Head of caudate nucleus (tissue), 42 donors: ENCODE data around the gene MAN1C1.

Experiments
- DNase-seq, 42 donors: peaks; one replicate each; pipeline versions ENCODE4 v3.0.0 to v3.0.0-alpha.2; 2020 to 2021; ENCODE audit warnings: mixed read lengths in 7 of 42
- intact Hi-C: fragments of 100-400 bp; cut with DNase I; formaldehyde crosslinking; loops from one replicate; pipeline ENCODE4 v1.15.0; 2022

MAN1C1 gene

GRCh38 chr1:25616095-25616986, at the start of gene MAN1C1:
Gene MAN1C1 (plus strand): TSS chr1:25616791. CDS start chr1:25617798, 1,007 bp downstream.
- DNase-seq, result peak; percentile 83 to 97 (median 92)
- intact Hi-C loops, result no loop called here

DNA sequence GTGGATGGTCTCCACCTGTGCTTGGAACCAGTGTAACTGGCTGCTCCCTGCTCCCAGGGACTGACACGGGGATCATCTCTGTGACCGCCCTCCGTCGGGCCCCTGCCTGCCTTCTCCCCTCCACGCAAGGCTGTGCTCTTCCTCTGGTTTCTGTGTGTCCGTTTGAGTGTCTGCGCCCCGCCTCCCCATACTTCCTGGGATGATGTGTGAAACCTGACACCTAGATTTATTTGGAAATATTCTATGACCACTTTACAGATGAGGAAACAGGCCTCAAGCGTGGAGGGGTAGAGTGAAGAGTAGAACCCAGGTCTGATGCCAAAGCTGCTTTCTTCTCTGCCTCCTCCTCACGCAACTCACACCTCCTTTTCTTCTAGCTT, 48.9 kb upstream of the MAN1C1 start:
- no peak for DNase-seq
- intact Hi-C loops, result loop anchor here (2.0 kb wide), 1 partner anchor 23 kb away; no protein-coding TSS in a partner anchor

DNA sequence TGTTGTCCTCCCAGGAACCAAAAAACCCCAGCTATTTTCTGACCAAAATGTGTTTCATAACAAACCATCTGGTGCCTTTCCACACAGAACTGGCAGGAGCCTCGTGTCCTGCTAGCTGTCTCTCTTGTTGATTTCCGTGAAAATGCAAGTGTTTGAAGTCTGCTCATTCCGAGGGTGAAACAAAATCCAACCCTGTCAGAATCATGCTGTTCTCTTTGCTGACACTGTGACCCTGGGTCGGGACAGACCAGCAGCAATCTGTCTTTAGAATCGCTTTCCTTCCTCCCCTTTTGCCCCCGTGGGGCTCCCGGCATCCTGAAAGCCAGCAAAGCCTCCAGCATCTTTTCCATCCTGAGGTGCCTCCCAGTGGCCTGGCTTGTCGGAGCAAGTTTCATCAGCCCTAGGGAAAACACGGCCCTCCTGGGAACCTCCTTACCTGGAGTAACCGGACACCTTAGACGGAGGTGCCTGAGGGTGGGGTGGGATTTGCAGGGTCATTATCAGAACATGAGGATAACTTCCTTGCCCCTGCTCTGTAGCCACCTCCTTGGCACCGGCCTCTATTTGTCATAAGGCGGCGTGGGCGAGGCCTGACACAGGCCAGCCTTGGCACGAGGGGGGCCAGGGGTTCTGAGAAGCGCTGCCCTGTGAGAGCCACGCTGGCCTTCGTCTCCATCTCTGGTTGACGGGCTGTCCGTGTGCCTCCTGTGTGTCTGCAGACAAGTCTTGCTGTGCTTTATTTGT, 48.3 kb upstream of the MAN1C1 start:
- DNase-seq, result peak in 15 of 42 donors; percentile 15 to 70 (median 50)
- intact Hi-C loops, result loop anchor here (2.0 kb wide), 1 partner anchor 23 kb away; no protein-coding TSS in a partner anchor

DNA sequence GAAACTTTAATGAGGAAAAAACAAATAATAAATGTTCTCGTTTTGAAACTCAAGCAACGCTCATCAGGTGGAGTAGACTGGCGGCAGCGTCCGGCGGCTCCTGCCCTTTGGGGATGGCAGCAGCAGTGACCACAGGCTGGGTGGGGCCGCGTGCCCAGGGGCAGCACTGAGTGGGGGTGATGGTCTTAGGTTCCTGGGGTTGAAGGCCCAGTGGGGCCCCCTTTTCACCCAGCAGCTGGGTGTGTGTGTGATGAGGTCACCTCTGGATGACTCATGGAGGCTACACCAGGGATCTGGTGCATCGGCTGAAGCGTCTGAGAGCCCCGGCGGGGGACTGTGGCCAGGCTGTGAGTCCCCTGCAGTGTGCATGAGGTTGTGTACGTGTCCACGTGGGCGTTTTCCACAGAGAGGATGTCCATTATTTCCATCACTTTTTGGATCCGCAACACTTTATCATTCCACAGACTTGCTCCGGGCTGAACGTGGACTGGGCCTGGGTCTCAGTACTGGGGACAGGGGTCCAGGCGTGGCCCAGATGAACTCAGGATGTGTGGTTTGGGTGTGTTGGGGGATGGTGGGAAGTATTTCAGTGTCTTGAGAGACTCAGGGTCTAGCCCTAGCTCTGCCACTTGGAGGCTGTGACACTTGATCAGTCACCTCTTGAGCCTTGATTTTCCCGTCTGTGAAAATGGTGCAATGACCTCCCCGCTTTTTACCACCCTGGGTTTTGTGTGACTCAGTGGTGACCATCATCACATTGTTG, 47.6 kb upstream of the MAN1C1 start:
- intact Hi-C loops, result loop anchor here (2.0 kb wide), 1 partner anchor 24 kb away; no protein-coding TSS in a partner anchor
- DNase-seq, result peak in 15 of 42 donors; percentile 25 to 75 (median 47)

GRCh38 chr1:25569597-25570396, 46.8 kb upstream of the MAN1C1 start:
- DNase-seq, result peak in 13 of 42 donors; percentile 17 to 73 (median 45)
- intact Hi-C loops, result loop anchor here (2.0 kb wide), 1 partner anchor 25 kb away; no protein-coding TSS in a partner anchor

- DNase-seq, result no peak
- intact Hi-C loops, result no loop called here
These were observed 45.6 kb upstream of the MAN1C1 start for GRCh38 chr1:25570798-25571521.

DNA sequence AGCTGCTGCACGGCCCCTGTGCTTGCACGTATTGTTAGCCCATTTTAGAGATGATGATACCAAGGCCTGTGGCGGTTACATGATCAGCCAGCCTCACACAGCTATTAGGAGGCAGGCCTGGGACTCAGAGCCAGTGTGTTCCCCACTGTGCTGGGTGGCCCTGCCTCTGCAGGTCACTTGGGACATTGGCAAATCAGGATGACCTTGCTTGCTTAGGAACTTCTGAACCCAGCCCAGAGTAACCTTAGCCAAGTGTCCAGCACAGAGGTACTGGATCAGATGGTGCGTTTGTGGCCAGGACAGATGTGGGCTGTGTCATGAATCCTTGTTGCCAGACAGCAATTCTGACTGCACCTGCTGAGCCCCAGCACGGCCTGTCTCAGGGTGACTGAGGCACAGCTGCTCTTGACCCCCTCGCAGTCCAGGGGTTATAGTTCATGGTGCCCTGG, 45.0 kb upstream of the MAN1C1 start:
- intact Hi-C loops, result no loop called here
- no peak for DNase-seq

GRCh38 chr1:25572107-25572506, 44.5 kb upstream of the MAN1C1 start:
- intact Hi-C loops, result no loop called here
- no peak for DNase-seq

DNA sequence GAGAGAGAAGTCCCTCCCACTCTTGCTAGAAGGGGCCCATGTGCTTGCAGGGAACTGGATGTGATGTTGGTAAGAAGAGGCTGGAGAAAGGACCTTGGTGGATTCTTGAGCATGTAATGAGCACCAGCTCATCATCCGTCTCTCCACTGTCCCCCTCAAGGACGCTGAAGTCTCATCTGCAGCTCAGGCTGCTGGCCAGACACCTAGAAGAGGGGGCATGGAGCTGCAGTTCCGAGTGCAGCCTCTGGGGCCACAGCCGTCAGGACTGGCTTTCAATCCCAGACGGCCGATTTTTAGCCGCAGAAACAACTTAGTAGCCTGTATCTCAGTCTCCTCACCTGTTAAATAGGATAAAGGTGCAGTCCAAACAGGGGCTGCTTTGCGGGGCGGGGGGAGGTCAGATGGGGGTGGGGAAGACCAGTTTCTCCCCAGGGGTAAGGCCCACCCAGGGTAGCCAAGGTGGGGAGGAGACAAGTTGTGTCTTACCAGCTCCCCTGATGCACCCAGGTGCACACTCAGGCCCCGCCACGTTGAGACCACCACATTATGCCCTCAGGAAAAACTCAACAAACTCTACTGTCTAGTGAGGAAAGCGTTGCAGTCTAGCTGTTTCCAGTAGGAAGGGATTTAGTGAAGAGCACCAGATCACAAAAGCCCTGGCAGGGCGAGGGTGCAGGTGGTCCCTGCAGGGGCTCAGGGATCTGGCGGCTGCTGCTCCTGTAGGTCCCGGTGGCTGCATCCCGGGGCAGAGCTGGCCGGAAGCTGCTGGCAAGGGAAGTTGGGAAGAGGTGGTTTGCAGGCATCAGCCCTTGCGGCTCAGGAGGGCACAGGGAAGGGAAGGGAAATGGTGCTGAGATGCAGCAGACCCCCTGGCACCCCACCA, 43.6 kb upstream of the MAN1C1 start:
- DNase-seq, result peak in 36 of 42 donors; percentile 22 to 83 (median 56)
- intact Hi-C loops, result no loop called here

DNA sequence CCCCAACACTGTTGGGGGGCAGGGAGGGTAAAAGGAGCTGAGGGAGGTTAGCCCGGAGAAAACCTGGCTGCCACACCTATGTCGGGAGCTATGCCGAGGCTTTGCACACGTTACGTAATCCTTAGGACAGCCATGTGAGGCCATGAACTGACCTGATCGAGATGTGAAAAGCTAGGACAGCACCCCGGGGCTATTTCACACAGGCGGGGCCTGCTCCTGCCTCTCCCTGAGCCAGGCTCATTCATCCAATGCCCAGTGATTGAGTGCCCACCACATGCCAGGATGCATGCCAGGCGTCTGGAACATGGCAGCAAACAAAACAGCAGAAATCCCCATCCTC, 43.0 kb upstream of the MAN1C1 start:
- DNase-seq, result no peak

DNA sequence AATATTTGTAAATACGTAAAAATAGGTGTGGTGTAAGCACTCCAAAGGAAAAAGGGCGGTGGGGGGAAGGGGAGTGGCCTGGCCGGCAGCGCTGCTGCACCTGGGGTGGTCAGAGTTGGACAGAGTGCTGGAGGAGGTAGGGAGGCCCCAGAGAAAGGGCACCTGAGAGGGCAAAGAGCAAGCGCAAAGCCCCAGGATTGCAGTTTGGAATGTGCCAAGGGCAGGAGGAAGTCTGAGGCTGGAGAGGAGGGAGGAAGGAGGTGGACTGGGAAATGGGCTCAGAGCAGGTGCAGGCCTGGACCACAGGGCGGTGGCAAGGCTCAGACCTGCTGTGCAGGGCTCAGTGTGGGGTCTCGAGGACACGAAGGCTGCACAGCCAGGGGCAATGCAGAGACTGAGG, 42.6 kb upstream of the MAN1C1 start:
- intact Hi-C loops, result no loop called here
- no peak for DNase-seq

More for the DNA sequence above, 43.0 kb upstream of the MAN1C1 start:
- intact Hi-C loops, result no loop called here

GRCh38 chr1:25575191-25575590, 41.4 kb upstream of the MAN1C1 start:
- intact Hi-C loops, result no loop called here
- DNase-seq, result no peak

DNA sequence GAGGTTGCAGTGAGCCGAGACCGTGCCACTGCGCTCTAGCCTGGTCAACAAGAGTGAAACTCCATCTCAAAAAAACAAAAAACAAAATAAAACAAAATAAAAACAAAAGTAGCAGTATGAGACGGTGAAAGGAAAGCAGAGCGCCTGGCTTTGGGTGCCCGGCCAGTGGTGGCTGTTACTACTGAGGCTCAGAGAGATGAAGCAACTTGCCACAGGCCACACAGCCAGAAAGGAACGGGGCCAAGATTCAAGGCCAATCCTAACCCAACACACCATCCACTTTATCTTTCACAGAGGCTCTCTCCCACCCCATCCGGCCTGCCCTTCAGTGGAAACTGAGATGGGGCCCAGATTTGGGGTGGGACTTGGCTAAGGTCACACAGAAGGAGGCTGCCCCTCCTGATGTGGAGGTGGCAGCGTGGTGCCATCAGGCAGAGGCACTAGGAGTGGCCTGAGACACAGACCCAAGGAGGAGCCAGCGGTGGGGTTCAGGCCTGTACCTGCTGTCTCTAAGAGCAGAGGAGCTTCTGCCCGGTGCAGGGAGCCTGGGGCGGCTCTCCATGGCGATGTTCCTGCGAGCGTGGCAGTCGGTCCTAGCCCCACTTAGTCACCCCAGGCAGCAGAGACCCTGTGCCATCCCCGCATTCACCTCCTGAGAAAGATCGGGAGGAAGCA, 40.0 kb upstream of the MAN1C1 start:
- intact Hi-C loops, result no loop called here
- no peak for DNase-seq

DNA sequence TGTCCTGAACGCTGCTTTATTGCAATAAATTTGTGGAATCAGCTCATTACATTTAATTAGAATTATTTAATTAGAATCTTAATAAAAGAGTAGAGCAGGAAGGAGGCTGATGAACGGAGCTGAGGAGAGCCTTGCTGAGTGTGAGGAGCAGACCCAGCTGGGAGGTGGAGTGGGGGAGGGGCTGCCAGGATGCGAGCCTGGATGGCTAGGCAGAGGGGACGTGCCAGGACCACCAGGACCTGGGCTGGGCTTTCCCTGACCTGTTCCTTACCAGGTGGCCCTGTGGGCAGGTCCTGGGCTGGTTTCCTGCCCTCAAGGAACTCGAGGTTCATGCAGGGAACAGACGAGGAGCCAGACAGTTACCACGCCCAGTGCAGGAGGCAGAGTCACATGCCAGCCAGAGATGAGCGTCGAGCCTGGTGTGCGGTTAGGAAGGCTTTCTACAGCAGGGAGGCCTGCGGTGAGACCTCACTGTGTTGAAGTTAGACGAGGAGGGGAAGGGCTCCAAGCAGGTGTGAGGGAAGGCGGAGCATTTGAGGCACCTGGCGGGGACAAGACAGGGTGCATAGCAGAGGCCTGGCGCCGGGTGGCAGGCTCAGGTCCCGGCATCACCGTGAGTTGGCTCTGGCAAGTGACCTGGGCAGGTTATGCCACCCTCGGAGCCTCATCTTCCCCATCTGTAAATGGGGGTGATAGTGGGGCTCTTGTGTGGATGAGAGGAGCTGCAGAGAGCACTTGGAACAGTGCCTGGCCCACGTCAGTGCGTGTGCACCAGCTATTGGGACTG, 39.3 kb upstream of the MAN1C1 start:
- no peak for DNase-seq
- intact Hi-C loops, result no loop called here
